ENCODE measurements around the gene HPCAL1. TPM values are rescaled to one million over a fixed set of nuclear protein-coding genes. Genes with fewer than 3 reads are reported as not detected.

Gene HPCAL1
- total RNA-seq, 1 experiment from 2014 or later = 26.9 TPM

DNA sequence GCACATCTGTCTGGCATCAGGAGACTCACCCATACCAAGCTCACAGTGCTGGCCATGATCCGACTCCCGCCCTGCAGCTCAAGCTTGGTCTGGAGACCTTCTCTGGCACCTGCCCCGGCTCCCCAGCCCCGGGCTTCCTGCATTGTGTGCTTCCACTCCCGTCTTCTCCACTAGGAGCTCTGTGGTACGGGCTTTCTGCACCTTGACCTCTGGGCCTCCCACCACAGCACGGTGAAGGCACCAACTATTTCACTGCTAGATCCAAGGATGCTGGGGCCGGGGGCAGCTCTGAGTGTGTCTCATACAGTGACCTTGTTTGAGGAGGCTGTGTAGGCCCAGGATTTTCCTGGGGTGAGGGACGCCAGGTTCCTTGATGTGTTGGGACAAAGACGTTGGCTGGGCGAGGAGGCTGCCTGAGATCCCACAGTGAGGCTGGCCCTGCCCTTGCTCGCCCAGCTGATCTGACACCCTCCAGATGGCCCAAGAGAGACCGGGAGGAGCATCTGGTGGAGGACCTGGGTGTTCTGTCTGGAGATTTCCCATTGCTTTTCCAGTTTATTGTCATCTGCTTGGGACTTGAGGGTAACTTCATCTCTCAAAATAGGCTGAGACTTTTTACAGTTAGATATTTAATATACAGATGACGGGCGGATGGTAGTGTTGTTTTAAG is 64.0 kb downstream of the HPCAL1 start:
- TF ChIP-seq, protein P1, sequence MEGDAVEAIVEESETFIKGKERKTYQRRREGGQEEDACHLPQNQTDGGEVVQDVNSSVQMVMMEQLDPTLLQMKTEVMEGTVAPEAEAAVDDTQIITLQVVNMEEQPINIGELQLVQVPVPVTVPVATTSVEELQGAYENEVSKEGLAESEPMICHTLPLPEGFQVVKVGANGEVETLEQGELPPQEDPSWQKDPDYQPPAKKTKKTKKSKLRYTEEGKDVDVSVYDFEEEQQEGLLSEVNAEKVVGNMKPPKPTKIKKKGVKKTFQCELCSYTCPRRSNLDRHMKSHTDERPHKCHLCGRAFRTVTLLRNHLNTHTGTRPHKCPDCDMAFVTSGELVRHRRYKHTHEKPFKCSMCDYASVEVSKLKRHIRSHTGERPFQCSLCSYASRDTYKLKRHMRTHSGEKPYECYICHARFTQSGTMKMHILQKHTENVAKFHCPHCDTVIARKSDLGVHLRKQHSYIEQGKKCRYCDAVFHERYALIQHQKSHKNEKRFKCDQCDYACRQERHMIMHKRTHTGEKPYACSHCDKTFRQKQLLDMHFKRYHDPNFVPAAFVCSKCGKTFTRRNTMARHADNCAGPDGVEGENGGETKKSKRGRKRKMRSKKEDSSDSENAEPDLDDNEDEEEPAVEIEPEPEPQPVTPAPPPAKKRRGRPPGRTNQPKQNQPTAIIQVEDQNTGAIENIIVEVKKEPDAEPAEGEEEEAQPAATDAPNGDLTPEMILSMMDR (IDR thresholded peaks at IDR 0.05; ENCODE audit: insufficient read depth in 1 of 2, low read depth in 1 of 2, low read length in 1 of 2, severe bottlenecking in 1 of 2, unreplicated experiment in 1 of 2) = no peak
- no TSS peak for BruUV-seq (replicated peaks)
- Mint-ChIP-seq H3K36me3 (ENCODE audit: insufficient read depth, unreplicated experiment) (peaks cover 6% of the 10 kb centered on the region), H3K4me1 (ENCODE audit: low read depth, unreplicated experiment) (peaks cover 14% of the 10 kb centered on the region), H3K9me3 (ENCODE audit: unreplicated experiment) (no peaks in the 10 kb centered on the region), H3K27me3 (ENCODE audit: insufficient read depth, unreplicated experiment) (no peaks in the 10 kb centered on the region), H3K27ac (ENCODE audit: unreplicated experiment) (no peak overlapping the region), H3K4me3 (ENCODE audit: unreplicated experiment) (no peak overlapping the region)
- POLR2A ChIA-PET = no interaction called here
- DNase-seq = no peak
- CTCF ChIA-PET = interaction anchor here (0.6 kb wide), 1 partner anchor 242 kb away, joined by 3 read pairs; no protein-coding TSS in a partner anchor
- Histone ChIP-seq H3K27me3 (replicated peaks; ENCODE audit: control insufficient read depth, insufficient read depth, low read length) (no peaks in the 10 kb centered on the region), H3K4me3 (ENCODE audit: low read depth, low read length) (no peak overlapping the region), H3K9me3 (no peaks in the 10 kb centered on the region), H3K4me1 (peaks cover 12% of the 10 kb centered on the region), H3K36me3 (ENCODE audit: control insufficient read depth, insufficient read depth, low read length) (no peaks in the 10 kb centered on the region)
- intact Hi-C loops (cut with micrococcal nuclease; ENCODE audit: unreplicated experiment) = loop anchor here (5.0 kb wide), 1 partner anchor 34 kb away; no protein-coding TSS in a partner anchor

- DNase-seq = no peak
- intact Hi-C loops (cut with micrococcal nuclease; ENCODE audit: unreplicated experiment) = loop anchor here (5.0 kb wide), 1 partner anchor 35 kb away; no protein-coding TSS in a partner anchor
- Histone ChIP-seq H3K9me3 (no peaks in the 10 kb centered on the region), H3K4me3 (ENCODE audit: low read depth, low read length) (no peak overlapping the region), H3K4me1 (peaks cover 12% of the 10 kb centered on the region), H3K36me3 (ENCODE audit: control insufficient read depth, insufficient read depth, low read length) (no peaks in the 10 kb centered on the region), H3K27me3 (replicated peaks; ENCODE audit: control insufficient read depth, insufficient read depth, low read length) (no peaks in the 10 kb centered on the region)
- ChIA-PET CTCF (interaction anchor here (0.6 to 2.0 kb wide), 3 partner anchors 10 to 243 kb away, joined by 3 to 11 read pairs (median 4); no protein-coding TSS in a partner anchor), POLR2A (no interaction called here)
- peaks cover 7% of the 10 kb centered on the region for H3K36me3 Mint-ChIP-seq (ENCODE audit: insufficient read depth, unreplicated experiment)
- H3K27me3 Mint-ChIP-seq (ENCODE audit: insufficient read depth, unreplicated experiment) = no peaks in the 10 kb centered on the region
- TF ChIP-seq, protein P1 (IDR thresholded peaks at IDR 0.05; ENCODE audit: insufficient read depth in 1 of 2, low read depth in 1 of 2, low read length in 1 of 2, severe bottlenecking in 1 of 2, unreplicated experiment in 1 of 2) = no peak
- H3K4me1 Mint-ChIP-seq (ENCODE audit: low read depth, unreplicated experiment) = peaks cover 14% of the 10 kb centered on the region
- no TSS peak for BruUV-seq (replicated peaks)
- H3K4me3 Mint-ChIP-seq (ENCODE audit: unreplicated experiment) = no peak overlapping the region
- no peaks in the 10 kb centered on the region for H3K9me3 Mint-ChIP-seq (ENCODE audit: unreplicated experiment)
- H3K27ac Mint-ChIP-seq (ENCODE audit: unreplicated experiment) = no peak overlapping the region
Measured at GRCh38 chr2:10367472-10368439, 65.1 kb downstream of the HPCAL1 start.

Measured in Caco-2 (cell line).